ENCODE data around the gene PTPRN2. TPM values are rescaled to one million over a fixed set of nuclear protein-coding genes. Genes with fewer than 3 reads are reported as not detected.

PTPRN2 gene
- total and polyA plus RNA-seq, 2 of the 8 experiments (the other 6 are each of a cell fraction or from before 2014, with no cell fraction given): 2.6 to 4.5 TPM

GRCh38 chr7:157844611-157845010 is 743.0 kb downstream of the PTPRN2 start (continued):
- TF ChIP-seq ATF2 (IDR thresholded peaks at IDR 0.05; ENCODE audit: low read length) (no peak), ZNF274 (IDR thresholded peaks at IDR 0.05; ENCODE audit: borderline replicate concordance, extremely low read depth, low read length) (no peak), NRF1 (IDR thresholded peaks at IDR 0.05; ENCODE audit: low read depth, low read length) (no peak), JUND (IDR thresholded peaks at IDR 0.05; ENCODE audit: low read length) (no peak)

Measured in H1 (cell line).